ENCODE results near the gene PPIL6.

Gene PPIL6

GRCh38 chr6:109421184-109421583 is 19.2 kb downstream of the PPIL6 start:
- H3K4me3 ChIP-seq = no peak overlapping the region
- no peak overlapping the region for H3K27ac ChIP-seq

GRCh38 chr6:109420751-109421150 is 19.7 kb downstream of the PPIL6 start:
- Histone ChIP-seq H3K4me3 (no peak overlapping the region), H3K27ac (no peak overlapping the region)

GRCh38 chr6:109417646-109418045 is 22.8 kb downstream of the PPIL6 start:
- no peak overlapping the region for H3K27ac ChIP-seq

GRCh38 chr6:109411034-109411433 is 29.4 kb downstream of the PPIL6 start:
- H3K4me3 ChIP-seq = no peak overlapping the region
- no peak overlapping the region for H3K27ac ChIP-seq

More at GRCh38 chr6:109417646-109418045, 22.8 kb downstream of the PPIL6 start:
- no peak overlapping the region for H3K4me3 ChIP-seq

GRCh38 chr6:109406196-109406595 is 34.2 kb downstream of the PPIL6 start:
- Histone ChIP-seq H3K27ac (no peak overlapping the region), H3K4me3 (no peak overlapping the region)

GRCh38 chr6:109397020-109397419 is 43.4 kb downstream of the PPIL6 start:
- Histone ChIP-seq H3K27ac (no peak overlapping the region), H3K4me3 (no peak overlapping the region)

DNA sequence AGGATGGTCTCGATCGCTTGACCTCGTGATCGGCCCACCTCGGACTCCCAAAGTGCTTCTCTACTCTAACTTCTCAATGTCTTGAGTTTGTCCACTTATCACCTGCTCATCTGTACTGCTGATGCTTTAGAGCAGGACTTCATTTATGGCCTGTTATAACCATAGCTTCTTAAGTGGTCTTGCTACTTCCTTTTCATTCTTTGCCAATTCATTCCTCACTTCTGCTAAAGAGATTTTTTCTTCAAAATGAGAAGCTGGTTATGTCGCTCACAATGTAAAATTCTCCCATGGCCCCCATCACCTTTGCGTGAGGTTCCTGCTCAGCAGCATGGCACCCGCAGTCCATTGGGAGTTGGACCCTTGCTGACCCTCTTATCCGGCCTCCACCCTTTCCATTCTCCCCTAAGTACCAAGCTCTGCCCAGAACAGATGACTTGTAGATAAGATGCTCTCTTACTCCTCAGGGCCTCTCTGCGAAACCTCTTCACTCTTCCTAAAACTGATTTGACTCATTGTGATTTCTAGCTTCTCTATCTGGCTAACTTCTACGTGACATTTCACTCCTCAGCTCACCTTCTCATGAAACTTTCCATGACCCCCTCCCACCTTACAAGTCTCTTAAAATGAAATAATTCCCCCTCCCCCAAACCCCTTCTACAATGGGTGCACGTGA is 44.2 kb downstream of the PPIL6 start:
- H3K27ac ChIP-seq = no peak overlapping the region
- no peak overlapping the region for H3K4me3 ChIP-seq

DNA sequence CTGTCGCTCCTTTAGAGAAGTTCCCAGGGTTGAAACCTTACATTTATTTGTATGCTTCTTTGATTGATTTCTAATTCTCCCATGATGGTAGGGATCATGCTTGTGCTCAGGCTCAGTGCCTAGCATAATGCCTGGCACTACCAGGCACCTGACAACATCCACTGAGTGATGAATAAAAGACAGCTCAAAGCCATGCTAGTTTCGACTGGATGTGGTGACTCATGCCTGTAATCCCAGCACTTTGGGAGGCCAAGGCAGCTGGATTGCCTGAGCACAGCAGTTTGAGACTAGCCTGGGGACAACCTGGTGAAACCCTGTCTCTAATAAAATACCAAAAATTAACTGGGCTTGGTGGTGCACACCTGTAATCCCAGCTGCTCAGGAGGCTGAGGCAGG is 46.5 kb downstream of the PPIL6 start:
- no peak overlapping the region for H3K4me3 ChIP-seq
- H3K27ac ChIP-seq = no peak overlapping the region

GRCh38 chr6:109393157-109393885 is 47.1 kb downstream of the PPIL6 start:
- no peak overlapping the region for H3K4me3 ChIP-seq
- no peak overlapping the region for H3K27ac ChIP-seq

- Histone ChIP-seq H3K4me3 (no peak overlapping the region), H3K27ac (peak overlapping the region in 5 of 21 experiments; percentile 32 to 69 (median 51))
Observed at GRCh38 chr6:109389650-109390274, 50.7 kb downstream of the PPIL6 start.

GRCh38 chr6:109388265-109388664 is 52.2 kb downstream of the PPIL6 start:
- H3K27ac ChIP-seq = no peak overlapping the region
- no peak overlapping the region for H3K4me3 ChIP-seq

DNA sequence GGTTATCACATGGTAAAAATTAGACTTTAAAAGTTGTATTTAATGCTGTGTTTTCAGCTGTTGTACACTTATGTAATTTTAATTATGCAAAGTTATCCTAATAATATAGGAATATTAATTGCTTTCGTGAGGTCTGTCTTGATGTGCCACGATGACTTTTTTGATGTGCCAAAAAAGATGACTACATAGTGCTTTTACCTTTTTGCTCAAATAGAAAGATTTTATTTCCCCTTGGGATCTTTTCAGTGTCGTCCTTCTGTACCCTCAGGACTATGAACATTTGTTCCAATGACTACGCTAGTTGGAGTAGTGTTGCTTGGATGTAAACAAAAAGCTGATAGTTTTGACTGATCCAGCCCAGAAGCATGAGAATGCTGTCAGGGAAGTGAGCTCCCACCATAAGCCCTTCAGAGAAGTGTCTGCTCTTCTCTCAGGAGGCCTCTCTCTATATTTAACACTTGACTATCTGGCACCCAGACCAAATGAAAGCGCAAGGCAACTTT is 56.9 kb downstream of the PPIL6 start:
- Histone ChIP-seq H3K27ac (peak overlapping the region in 19 of 21 experiments; percentile 60 to 100 (median 99)), H3K4me3 (peak overlapping the region; percentile 55 to 99 (median 77))

- peak overlapping the region; percentile 78 to 100 (median 99) for H3K27ac ChIP-seq
- peak overlapping the region; percentile 55 to 99 (median 77) for H3K4me3 ChIP-seq
Observed at GRCh38 chr6:109382576-109383437, 57.6 kb downstream of the PPIL6 start.

DNA sequence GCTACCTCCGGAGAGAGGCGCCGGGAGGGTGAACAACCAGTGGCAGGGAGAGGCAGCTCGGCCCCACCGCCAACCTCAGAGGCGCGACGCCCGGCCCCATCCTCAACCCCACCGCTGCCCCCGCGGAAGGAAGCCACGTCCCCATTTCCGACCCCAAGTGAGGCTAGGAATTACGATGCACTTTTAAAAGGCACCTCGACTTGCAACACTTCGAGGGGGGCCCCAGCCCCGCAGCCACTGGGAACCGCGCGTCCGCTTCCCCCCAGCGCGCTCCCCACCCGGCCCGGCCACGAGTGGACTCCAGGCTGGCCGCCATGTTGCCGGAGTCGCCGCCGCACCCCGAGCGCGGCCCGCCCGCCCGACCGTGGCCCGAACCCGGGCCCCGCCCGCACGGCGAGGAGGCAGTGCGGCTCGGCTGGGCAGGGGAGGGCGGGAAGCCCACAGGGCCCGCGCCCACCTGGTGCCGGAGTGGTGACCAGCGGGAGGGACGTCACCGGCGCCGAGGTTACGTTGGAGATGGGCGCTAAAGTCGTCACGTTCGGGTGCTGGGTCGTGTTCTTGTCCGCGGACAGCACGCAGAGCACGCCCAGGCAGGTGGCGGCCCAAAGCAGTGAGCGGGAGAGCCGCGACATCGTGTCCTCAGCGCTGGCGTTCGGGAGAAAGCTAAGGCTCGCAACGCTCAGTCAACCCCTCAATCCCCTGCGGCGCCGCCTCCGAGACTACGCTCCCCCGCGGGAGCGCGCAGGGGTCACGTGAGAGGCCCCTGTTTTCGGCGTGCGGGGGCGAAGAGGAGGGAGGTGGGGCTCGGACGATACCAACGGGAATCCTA is 58.5 kb downstream of the PPIL6 start, which contains the start of gene CD164:
CD164 (minus strand) TSS at position 721 of the 829 bp plus-strand sequence; CDS start at position 632, 89 bp downstream.
- Histone ChIP-seq H3K4me3 (peak within 1 kb of the TSS; percentile 55 to 99 (median 77)), H3K27ac (peak within 1 kb of the TSS; percentile 78 to 100 (median 99))

- Histone ChIP-seq H3K27ac (peak overlapping the region; percentile 78 to 100 (median 99)), H3K4me3 (peak overlapping the region; percentile 55 to 99 (median 77))
Observed at GRCh38 chr6:109381061-109381746, 59.2 kb downstream of the PPIL6 start.

DNA sequence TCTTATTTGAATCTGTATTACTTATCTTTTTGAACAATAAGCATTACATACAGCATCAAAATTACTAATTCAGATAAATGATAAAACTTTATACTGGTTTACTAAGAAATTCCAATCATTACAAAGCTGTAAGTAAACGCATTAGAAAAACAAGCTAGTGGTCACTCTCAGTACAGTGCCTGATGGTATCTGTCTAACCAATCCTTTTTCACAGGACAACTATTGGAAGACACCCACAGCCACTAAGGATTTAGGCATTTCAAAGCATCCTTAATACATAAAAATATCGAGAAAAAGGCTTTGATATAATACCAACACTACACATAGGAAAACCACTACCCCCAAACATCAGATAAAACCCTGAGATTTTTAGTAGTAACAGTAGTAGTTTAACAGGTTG is 60.7 kb downstream of the PPIL6 start:
- Histone ChIP-seq H3K4me3 (peak overlapping the region in 5 of 7 experiments; percentile 56 to 99 (median 77)), H3K27ac (peak overlapping the region in 2 of 21 experiments; percentile 16 to 100)

- Histone ChIP-seq H3K27ac (no peak overlapping the region), H3K4me3 (no peak overlapping the region)
Observed at GRCh38 chr6:109377717-109378116, 62.7 kb downstream of the PPIL6 start.

- no peak overlapping the region for H3K4me3 ChIP-seq
- H3K27ac ChIP-seq = peak overlapping the region in 3 of 21 experiments; percentile 5 to 30 (median 29)
Observed at GRCh38 chr6:109374326-109374892, 66.0 kb downstream of the PPIL6 start.

All from skin epidermis (tissue), 12 donors.